MCF 10A (cell line): ENCODE results near the gene NSMCE4A. TPM values are rescaled to one million over a fixed set of nuclear protein-coding genes. Genes with fewer than 3 reads are reported as not detected.
"Not testable (repeated sequence)": the region's sequence is repeated elsewhere in the genome, so short reads cannot be mapped to it uniquely, and the experiment has no call there.

Source experiments
- BruUV-seq: library from RNA; stranded (reverse); fragments of 400-500 nt; replicated peaks from 2 replicates; lab custom pipeline; 2021; lab: Mats Ljungman, UMichigan
- CTCF ChIA-PET: fragments of 300-600 bp; sonication (Branson Sonifier 250); formaldehyde crosslinking; extraction: SDS; loops from one replicate; lab custom pipeline; 2021; ENCODE audit warnings: antibody characterized with exemption, inconsistent platforms; lab: Yijun Ruan, JAX
- POLR2A ChIA-PET: fragments of 300-600, 350-650 bp; sonication (Branson Sonifier 250); formaldehyde crosslinking; extraction: SDS; loops from one replicate; lab custom pipeline; 2020; ENCODE audit warnings: antibody characterized with exemption, inconsistent platforms; lab: Yijun Ruan, JAX
- DNase-seq: peaks from one replicate; pipeline ENCODE4 v3.0.0-alpha.2; 2018; ENCODE audit not compliant: unreplicated experiment
- H3K27ac Mint-ChIP-seq: one replicate; pipeline ENCODE4 v1.8.0; 2022; ENCODE audit warnings: mild to moderate bottlenecking, low read depth, mixed read lengths; ENCODE audit not compliant: unreplicated experiment
- H3K27me3 Mint-ChIP-seq: one replicate; pipeline ENCODE4 v1.8.0; 2022; ENCODE audit warnings: mixed read lengths; ENCODE audit not compliant: insufficient read depth, unreplicated experiment
- H3K36me3 Mint-ChIP-seq: one replicate; pipeline ENCODE4 v1.8.0; 2022; ENCODE audit warnings: mild to moderate bottlenecking, moderate library complexity, mixed read lengths; ENCODE audit not compliant: insufficient read depth, unreplicated experiment
- H3K4me1 Mint-ChIP-seq: one replicate; pipeline ENCODE4 v1.8.0; 2022; ENCODE audit warnings: mixed read lengths; ENCODE audit not compliant: insufficient read depth, unreplicated experiment
- H3K4me3 Mint-ChIP-seq: one replicate; pipeline ENCODE4 v1.8.0; 2022; ENCODE audit warnings: mild to moderate bottlenecking, moderate library complexity, mixed read lengths; ENCODE audit not compliant: unreplicated experiment
- H3K9me3 Mint-ChIP-seq: one replicate; pipeline ENCODE4 v1.8.0; 2022; ENCODE audit warnings: mixed read lengths; ENCODE audit not compliant: unreplicated experiment
- CTCF ChIP-seq: fragments of 200-600 bp; IDR thresholded peaks from one replicate; pipeline ENCODE4 v1.8.0; 2022; ENCODE audit warnings: antibody characterized with exemption, mild to moderate bottlenecking; ENCODE audit not compliant: unreplicated experiment
- intact Hi-C: fragments of 100-400 bp; cut with micrococcal nuclease; formaldehyde crosslinking; loops from 2 replicates; pipeline ENCODE4 v1.14.1; 2022
- total RNA-seq: library from RNA; stranded (reverse); gene quantifications from 2 replicates; pipeline ENCODE4 v1.2.3, GENCODE V29; 2022

The NSMCE4A gene
- total RNA-seq, 1 experiment from 2014 or later, result 30.2 TPM

GRCh38 chr10:121942749-121943416, 32.1 kb downstream of the NSMCE4A start:
- CTCF ChIA-PET, result no interaction called here
- Mint-ChIP-seq H3K27ac (peak overlapping the region; percentile 20), H3K4me3 (no peak overlapping the region), H3K27me3 (no peaks in the 10 kb centered on the region), H3K9me3 (no peaks in the 10 kb centered on the region), H3K36me3 (no peaks in the 10 kb centered on the region), H3K4me1 (peaks cover 19% of the 10 kb centered on the region)
- POLR2A ChIA-PET, result no interaction called here
- intact Hi-C loops, result loop anchor here (1.0 kb wide), 1 partner anchor 15 kb away; the partner anchor contains the start of gene ATE1
- TF ChIP-seq CTCF, result no peak
- BruUV-seq, result no TSS peak
- DNase-seq, result peak; percentile 92

GRCh38 chr10:121941532-121941931, 33.5 kb downstream of the NSMCE4A start:
- no TSS peak for BruUV-seq
- no peak overlapping the region for H3K27ac Mint-ChIP-seq
- no peaks in the 10 kb centered on the region for H3K9me3 Mint-ChIP-seq
- peaks cover 19% of the 10 kb centered on the region for H3K4me1 Mint-ChIP-seq
- intact Hi-C loops, result no loop called here
- no peak overlapping the region for H3K4me3 Mint-ChIP-seq
- no peak for DNase-seq
- no peaks in the 10 kb centered on the region for H3K27me3 Mint-ChIP-seq
- ChIA-PET CTCF (no interaction called here), POLR2A (no interaction called here)
- peaks cover 5% of the 10 kb centered on the region for H3K36me3 Mint-ChIP-seq
- TF ChIP-seq CTCF, result no peak

GRCh38 chr10:121936295-121936694, 38.7 kb downstream of the NSMCE4A start:
- no peaks in the 10 kb centered on the region for H3K4me1 Mint-ChIP-seq
- H3K4me3 Mint-ChIP-seq, result no peak overlapping the region
- CTCF ChIA-PET, result interaction anchor here (0.6 to 0.9 kb wide), 2 partner anchors 31 to 206 kb away, joined by 3 read pairs; no protein-coding TSS in a partner anchor
- H3K27me3 Mint-ChIP-seq, result no peaks in the 10 kb centered on the region
- H3K36me3 Mint-ChIP-seq, result peaks cover 5% of the 10 kb centered on the region
- intact Hi-C loops, result no loop called here
- POLR2A ChIA-PET, result interaction anchor here (1.8 kb wide), 1 partner anchor 9 kb away, joined by 13 read pairs; the partner anchor contains the start of gene ATE1
- BruUV-seq, result no TSS peak
- H3K9me3 Mint-ChIP-seq, result no peaks in the 10 kb centered on the region
- H3K27ac Mint-ChIP-seq, result no peak overlapping the region
- no peak for TF ChIP-seq CTCF
- DNase-seq, result no peak

- Mint-ChIP-seq H3K4me1 (no peaks in the 10 kb centered on the region), H3K9me3 (no peaks in the 10 kb centered on the region), H3K4me3 (no peak overlapping the region), H3K36me3 (peaks cover 5% of the 10 kb centered on the region), H3K27me3 (no peaks in the 10 kb centered on the region), H3K27ac (no peak overlapping the region)
- no peak for DNase-seq
- intact Hi-C loops, result no loop called here
- ChIA-PET POLR2A (interaction anchor here (1.8 kb wide), 1 partner anchor 8 kb away, joined by 13 read pairs; the partner anchor contains the start of gene ATE1), CTCF (interaction anchor here (0.9 kb wide), 1 partner anchor 32 kb away, joined by 3 read pairs; no protein-coding TSS in a partner anchor)
- BruUV-seq, result no TSS peak
- no peak for TF ChIP-seq CTCF
Observed at GRCh38 chr10:121935702-121936101, 39.3 kb downstream of the NSMCE4A start.

GRCh38 chr10:121930268-121931085, 44.5 kb downstream of the NSMCE4A start:
- Mint-ChIP-seq H3K4me3 (peak overlapping the region; percentile 14), H3K4me1 (peaks cover 15% of the 10 kb centered on the region)
- intact Hi-C loops, H3K9me3 Mint-ChIP-seq, H3K27me3 Mint-ChIP-seq, H3K36me3 Mint-ChIP-seq, H3K27ac Mint-ChIP-seq, BruUV-seq, DNase-seq: not testable (repeated sequence)
- ChIA-PET POLR2A (interaction anchor here (3.7 kb wide), 1 partner anchor 183 kb away, joined by 33 read pairs; no protein-coding TSS in a partner anchor), CTCF (interaction anchor here (0.6 kb wide), 1 partner anchor 827 kb away, joined by 3 read pairs; no protein-coding TSS in a partner anchor)
